NCI-H774 (cell line): ENCODE measurements around the gene C1orf122.

Experiments used
- DNase-seq: peaks from one replicate; lab custom pipeline; 2025; lab: John Stamatoyannopoulos, UW

Gene C1orf122

GRCh38 chr1:37845049-37845646 lies 37.6 kb downstream of the C1orf122 start:
- no peak for DNase-seq

GRCh38 chr1:37845786-37846185 lies 38.2 kb downstream of the C1orf122 start:
- no peak for DNase-seq

DNA sequence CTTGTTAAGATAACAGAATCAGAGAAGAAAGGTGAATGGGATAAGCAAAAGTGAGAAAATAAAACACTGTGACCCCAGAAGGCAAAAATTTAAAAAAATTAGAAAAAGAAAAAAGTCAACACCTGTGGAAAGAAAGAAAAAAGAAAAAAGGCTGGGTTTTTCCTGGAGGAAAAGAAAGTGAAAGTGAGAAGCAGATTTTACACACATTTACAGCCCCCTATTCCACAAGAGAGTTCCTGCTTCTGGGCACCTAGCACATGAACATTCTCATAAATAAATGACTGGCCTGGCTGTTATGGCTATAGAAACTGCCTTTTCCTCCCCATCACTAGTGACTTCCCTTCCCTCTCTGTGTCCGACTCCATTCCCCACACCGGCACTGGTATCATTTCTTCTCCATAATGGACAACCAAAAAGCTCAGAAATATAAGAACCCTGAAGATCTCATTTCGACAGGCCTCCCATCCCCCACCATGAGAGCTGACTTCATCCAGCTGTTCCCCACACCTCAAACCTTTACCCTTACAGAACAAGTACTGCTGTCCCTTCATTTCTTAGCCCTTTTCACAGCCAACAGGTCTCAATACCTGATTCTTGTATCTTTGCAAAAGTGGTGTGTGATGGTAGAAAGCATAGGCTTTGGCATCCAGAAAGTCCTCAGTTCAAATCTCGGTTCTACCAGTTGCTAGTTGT lies 39.2 kb downstream of the C1orf122 start:
- no peak for DNase-seq

DNA sequence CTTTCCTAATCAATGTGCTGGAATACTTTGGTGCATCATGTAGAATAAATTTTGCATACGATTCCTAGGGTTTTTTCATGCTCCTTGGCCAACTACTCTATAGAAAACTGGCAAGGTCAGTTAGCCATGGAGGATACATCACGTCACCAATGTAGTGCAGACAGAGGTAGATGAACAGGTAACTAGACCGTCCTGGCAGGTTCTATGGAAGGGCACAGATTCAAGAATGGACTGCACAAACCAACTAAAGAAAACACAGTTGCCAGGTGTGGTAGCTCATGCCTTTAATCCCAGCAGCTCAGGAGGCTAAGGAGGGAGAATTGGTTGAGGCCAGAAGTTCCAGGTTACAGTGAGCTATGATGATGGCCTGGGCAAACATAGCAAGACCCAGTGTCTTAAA lies 41.9 kb downstream of the C1orf122 start:
- DNase-seq: no peak

DNA sequence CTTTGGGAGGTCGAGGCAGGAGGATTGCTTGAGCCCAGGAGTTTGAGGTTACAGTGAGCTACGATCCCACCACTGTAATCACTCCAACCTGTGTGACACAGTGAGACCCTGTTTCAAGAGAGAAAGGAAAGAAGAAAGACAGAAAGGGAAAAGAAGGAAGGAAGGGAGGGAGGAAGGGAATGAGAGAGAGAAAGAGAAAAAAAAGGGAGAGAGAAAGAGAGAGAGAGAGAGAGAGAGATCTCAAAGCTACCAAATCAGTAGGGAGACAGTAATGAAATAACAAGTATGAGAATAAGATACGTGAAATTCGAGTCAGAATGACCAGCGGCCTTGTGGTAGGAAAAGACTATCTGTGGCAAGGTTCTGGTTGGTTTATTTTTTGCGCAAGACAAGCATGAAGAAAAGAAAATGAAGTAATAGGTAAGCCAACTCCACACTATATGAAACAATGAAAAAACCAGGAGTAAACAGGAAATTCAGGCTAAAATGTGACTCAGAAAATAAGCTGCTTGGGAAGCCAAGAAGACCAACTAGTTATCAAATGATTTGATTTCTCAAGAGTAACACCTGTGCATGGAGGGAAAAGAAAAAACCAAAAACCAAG lies 42.9 kb downstream of the C1orf122 start:
- DNase-seq: no peak

DNA sequence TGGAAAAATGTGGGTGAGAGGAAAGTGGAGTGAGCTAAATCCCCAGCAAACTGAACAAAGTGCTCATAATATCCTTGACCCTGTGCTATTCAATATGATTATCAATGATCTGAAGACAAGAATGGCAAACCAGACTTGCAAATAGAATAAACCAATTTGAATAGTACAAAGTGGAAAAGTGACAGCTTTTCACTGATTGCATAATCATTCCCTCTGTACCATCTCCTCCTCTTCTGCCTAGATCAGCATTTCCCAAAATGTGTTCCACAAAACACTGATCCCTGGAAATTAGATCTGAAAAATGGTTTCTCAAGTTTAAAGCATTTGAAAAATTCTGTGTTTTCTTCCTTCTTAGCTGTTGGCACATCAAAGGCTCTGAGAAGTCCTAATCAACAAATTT lies 43.7 kb downstream of the C1orf122 start:
- no peak for DNase-seq

DNA sequence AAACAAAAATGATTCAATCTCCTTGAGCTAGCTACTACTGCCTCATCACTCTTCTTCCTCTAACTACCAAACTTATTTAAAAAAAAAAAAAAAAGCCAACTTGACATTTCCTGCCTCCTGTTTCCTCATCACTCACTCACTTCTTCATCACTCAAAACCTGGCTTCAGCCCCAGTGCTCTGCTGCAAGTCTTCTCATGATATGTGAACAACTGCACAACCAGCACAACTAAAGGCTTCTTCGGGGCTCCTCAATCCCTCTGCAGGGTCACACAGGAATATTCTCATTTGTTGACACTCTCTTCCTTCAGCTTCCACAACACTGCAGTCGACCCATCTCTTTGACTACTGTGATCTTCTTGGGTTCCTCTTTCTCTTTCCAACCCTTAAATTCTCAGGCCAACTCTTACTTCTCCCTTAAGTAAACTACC lies 44.2 kb downstream of the C1orf122 start:
- DNase-seq: no peak

DNA sequence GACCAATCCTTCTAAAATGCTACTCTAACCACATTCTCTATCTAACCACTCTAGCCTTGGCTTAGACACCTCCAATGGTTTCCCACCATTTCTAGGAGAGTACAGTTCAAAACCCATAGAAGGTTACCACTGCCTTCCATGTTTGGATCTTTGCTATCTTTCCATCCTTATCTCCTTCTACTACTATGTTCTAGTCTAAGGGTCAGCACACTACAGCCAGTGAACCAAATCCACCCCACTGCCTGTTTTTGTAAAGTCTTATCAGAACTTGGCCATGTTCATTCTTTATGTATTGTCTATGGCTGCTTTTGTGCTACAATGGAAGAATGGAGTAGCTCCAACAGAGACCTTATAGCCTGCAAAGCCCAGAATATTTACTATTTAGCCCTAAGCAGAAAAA lies 45.6 kb downstream of the C1orf122 start:
- no peak for DNase-seq

GRCh38 chr1:37854406-37854805 lies 46.8 kb downstream of the C1orf122 start:
- no peak for DNase-seq
